A549 (cell line): ENCODE measurements around the gene TBCE. TPM values are rescaled to one million over a fixed set of nuclear protein-coding genes. Genes with fewer than 3 reads are reported as not detected.
A peak's percentile ranks its signal among the peaks of the same experiment; 100 is the strongest.

Source experiments
- ATAC-seq, 2 experiments: fragments of 200-7000 bp in 1 of 2; fragments of >200 bp in 1 of 2; cut with Nextera tagmentation in 1 of 2; cut with Tn5 transposase in 1 of 2; 3 replicates each; pipeline versions ENCODE4 v1.8.0 to v1.9.1; 2018 to 2020; ENCODE audit warnings: mild to moderate bottlenecking in 1 of 2, moderate library complexity in 1 of 2
- CTCF ChIA-PET: fragments of 300-600 bp; sonication (Branson Sonifier 250); formaldehyde crosslinking; extraction: SDS; loops from one replicate; lab custom pipeline; 2021; ENCODE audit warnings: antibody characterized with exemption, inconsistent platforms; lab: Yijun Ruan, JAX
- POLR2A ChIA-PET: fragments of 350-600 bp; formaldehyde crosslinking; extraction: SDS; loops from one replicate; lab custom pipeline; 2021; ENCODE audit warnings: antibody characterized with exemption, inconsistent platforms; lab: Yijun Ruan, JAX
- DNase-seq, 2 experiments: peaks; one replicate each; pipeline versions ENCODE4 v3.0.0 to v3.0.0-alpha.2; 2011 to 2016; ENCODE audit warnings: low read depth in 1 of 2, low spot score in 1 of 2
- FAIRE-seq: peaks from 2 replicates; lab custom pipeline; 2011; peaks lifted over from hg19 to GRCh38; lab: Jason Lieb, UNC
- H3K27ac ChIP-seq, 2 experiments: fragments of >200 bp; sonication (Bioruptor Twin); formaldehyde crosslinking; 3 replicates each; pipeline ENCODE4 v1.5.1; 2016 to 2017
- H3K4me1 ChIP-seq: fragments of >200 bp; sonication (Bioruptor Twin); formaldehyde crosslinking; 3 replicates; pipeline ENCODE4 v1.6.1; 2016
- H3K4me2 ChIP-seq: fragments of >200 bp; sonication (Bioruptor Twin); formaldehyde crosslinking; 3 replicates; pipeline ENCODE4 v1.6.1; 2016
- H3K4me3 ChIP-seq: fragments of >200 bp; sonication (Bioruptor Twin); formaldehyde crosslinking; 3 replicates; pipeline ENCODE4 v1.5.1; 2016
- H3K9me3 ChIP-seq: fragments of >200 bp; sonication (Bioruptor Twin); formaldehyde crosslinking; 3 replicates; pipeline ENCODE4 v1.6.1; 2016
- ATOH8 ChIP-seq: fragments of 250-450 bp; sonication (Bioruptor Pico); IDR thresholded peaks from 2 replicates; pipeline ENCODE4 v1.5.0; 2020; ENCODE audit warnings: low read depth, mild to moderate bottlenecking, moderate library complexity
- CBX8 ChIP-seq: fragments of 200-600 bp; sonication (generic); IDR thresholded peaks from 2 replicates; pipeline ENCODE4 v1.6.1; 2016
- CEBPB ChIP-seq, 2 experiments: fragments of >200 bp in 1 of 2; sonication (Bioruptor Twin) in 1 of 2; formaldehyde crosslinking in 1 of 2; IDR thresholded peaks; 2 replicates each; pipeline ENCODE4 v1.6.1; 2012 to 2016
- EHF ChIP-seq: fragments of 250-450 bp; sonication (Bioruptor Pico); IDR thresholded peaks from 2 replicates; pipeline ENCODE4 v1.5.0; 2020; ENCODE audit warnings: mild to moderate bottlenecking
- ESRRA ChIP-seq: fragments of 150-350 bp; IDR thresholded peaks from 2 replicates; pipeline ENCODE4 v1.6.1; 2014; ENCODE audit warnings: mild to moderate bottlenecking, low read length, borderline replicate concordance
- FOSB ChIP-seq: fragments of 250-450 bp; sonication (Bioruptor Pico); IDR thresholded peaks from 2 replicates; pipeline ENCODE4 v1.5.0; 2020; ENCODE audit warnings: mild to moderate bottlenecking, moderate library complexity
- FOSL2 ChIP-seq, 2 experiments: fragments of 450-650 bp in 1 of 2; fragments of >200 bp in 1 of 2; sonication (Bioruptor Twin) in 1 of 2; formaldehyde crosslinking; IDR thresholded peaks; 2 replicates each; pipeline versions ENCODE4 v1.5.0 to v1.6.1; 2016 to 2020; ENCODE audit warnings: mild to moderate bottlenecking in 1 of 2, moderate library complexity in 1 of 2
- HMGXB4 ChIP-seq: fragments of 250-450 bp; sonication (Bioruptor Pico); IDR thresholded peaks from 2 replicates; pipeline ENCODE4 v1.5.0; 2021; ENCODE audit warnings: mild to moderate bottlenecking, moderate library complexity, borderline replicate concordance
- JUN ChIP-seq, 2 experiments: fragments of >200 bp; sonication (Bioruptor Twin); formaldehyde crosslinking; IDR thresholded peaks; 2 replicates in 1 of 2; 3 replicates in 1 of 2; pipeline ENCODE4 v1.6.1; 2016 to 2017
- KDM5A ChIP-seq: fragments of 200-600 bp; sonication (generic); IDR thresholded peaks from 2 replicates; pipeline ENCODE4 v1.6.1; 2016; ENCODE audit warnings: antibody characterized with exemption, mild to moderate bottlenecking
- MAX ChIP-seq: IDR thresholded peaks from 2 replicates; pipeline ENCODE4 v1.6.1; 2012
- MAZ ChIP-seq: fragments of 150-350 bp; IDR thresholded peaks from 2 replicates; pipeline ENCODE4 v1.6.1; 2014; ENCODE audit warnings: antibody characterized with exemption, low read depth, low read length, borderline replicate concordance
- NFE2L2 ChIP-seq: fragments of 150-350 bp; conservative IDR thresholded peaks from 2 replicates; pipeline ENCODE4 v1.6.1; 2014; ENCODE audit warnings: low read length
- NPAS2 ChIP-seq: fragments of 250-450 bp; sonication (Bioruptor Pico); IDR thresholded peaks from 2 replicates; pipeline ENCODE4 v1.8.0; 2022; ENCODE audit warnings: mild to moderate bottlenecking, moderate library complexity, borderline replicate concordance
- NR3C1 ChIP-seq: fragments of >200 bp; sonication (Bioruptor Twin); formaldehyde crosslinking; IDR thresholded peaks from 3 replicates; pipeline ENCODE4 v1.6.1; 2017
- PBX3 ChIP-seq: IDR thresholded peaks from 2 replicates; pipeline ENCODE4 v1.6.1; 2012
- PHF8 ChIP-seq: fragments of 200-600 bp; sonication (generic); IDR thresholded peaks from 2 replicates; pipeline ENCODE4 v1.6.1; 2016; ENCODE audit warnings: low read depth, mild to moderate bottlenecking, antibody characterized with exemption, moderate library complexity, borderline replicate concordance
- POLR2A ChIP-seq: IDR thresholded peaks from 2 replicates; pipeline ENCODE4 v1.6.1; 2012; ENCODE audit warnings: mild to moderate bottlenecking, low read length
- RAD21 ChIP-seq, 2 experiments: fragments of >200 bp in 1 of 2; sonication (Bioruptor Twin) in 1 of 2; formaldehyde crosslinking in 1 of 2; IDR thresholded peaks in 1 of 2; conservative IDR thresholded peaks in 1 of 2; 2 replicates in 1 of 2; 3 replicates in 1 of 2; pipeline ENCODE4 v1.6.1; 2012 to 2018; ENCODE audit warnings: inconsistent platforms in 1 of 2
- SMC3 ChIP-seq: fragments of >200 bp; sonication (Bioruptor Twin); formaldehyde crosslinking; IDR thresholded peaks from 3 replicates; pipeline ENCODE4 v1.6.1; 2018; ENCODE audit warnings: inconsistent platforms
- TFCP2L1 ChIP-seq: fragments of 250-450 bp; sonication (Bioruptor Pico); IDR thresholded peaks from 2 replicates; pipeline ENCODE4 v1.5.0; 2021; ENCODE audit warnings: mild to moderate bottlenecking
- USF2 ChIP-seq: fragments of 450-650 bp; IDR thresholded peaks from 2 replicates; pipeline ENCODE4 v1.6.1; 2014; ENCODE audit warnings: antibody characterized with exemption
- ZC3H11A ChIP-seq: fragments of 450-650 bp; IDR thresholded peaks from 2 replicates; pipeline ENCODE4 v1.6.1; 2014; ENCODE audit warnings: antibody characterized with exemption, mild to moderate bottlenecking
- ZFP36 ChIP-seq: fragments of 450-650 bp; IDR thresholded peaks from 2 replicates; pipeline ENCODE4 v1.6.1; 2014; ENCODE audit warnings: borderline replicate concordance; ENCODE audit not compliant: partially characterized antibody
- WGBS: methylation state at CpG from one replicate; pipeline ENCODE4 v1.1.6; 2017; ENCODE audit errors: missing lambda C conversion rate; 5-methylcytosine and 5-hydroxymethylcytosine counted together
- polyA plus RNA-seq, 4 experiments: library from polyadenylated mRNA; depleted of rRNA in 3 of 4; stranded (reverse); fragments of >200 nt; fragmentation: RNase III in 1 of 4; extraction: RNeasy Plus Mini Kit Qiagen cat#74134 plus additional on column Dnase treatment in 1 of 4; gene quantifications; 2 replicates in 3 of 4; 3 replicates in 1 of 4; pipeline ENCODE4 v1.2.3, GENCODE V29; 2011 to 2017

The TBCE gene
- polyA plus RNA-seq, 2 of the 4 experiments (the other 2 are of a cell fraction): 45.1 to 65.2 TPM

- TF ChIP-seq SMC3 (0 out of 3 replicates have a peak, but pooled peaks have one; percentile 6), NFE2L2 (no peak), NPAS2 (CRISPR knock-in tag) (no peak), KDM5A (0 out of 2 replicates have a peak, but pooled peaks have one; percentile 25), RAD21 (conservative IDR thresholded peaks at IDR 0.05 in 1 of 2, IDR thresholded peaks at IDR 0.05 in 1 of 2) (peak in 1 of 2 experiments; percentile 8; a peak in 1 of 5 replicates)
- Histone ChIP-seq H3K4me2 (peak overlapping the region; percentile 84), H3K4me1 (peaks cover 41% of the 10 kb centered on the region), H3K9me3 (no peaks in the 10 kb centered on the region), H3K27ac (peak overlapping the region; percentile 87 to 94), H3K4me3 (peak overlapping the region; percentile 96)
- peak; percentile 22 to 28 for DNase-seq
- ChIA-PET POLR2A (no interaction called here), CTCF (interaction anchor here (0.8 to 6.7 kb wide), 2 partner anchors 69 to 89 kb away, joined by 3 to 37 read pairs; no protein-coding TSS in a partner anchor)
- 0% methylated on average over 53 of the region's 78 CpGs for WGBS
- no peak for FAIRE-seq
- ATAC-seq: peak; percentile 0 to 31; a peak in 4 of 6 replicates
These were observed 40.3 kb upstream of the TBCE start for GRCh38 chr1:235326719-235327558.

GRCh38 chr1:235327559-235328270 is 39.5 kb upstream of the TBCE start, which contains the start of gene ARID4B:
ARID4B (minus strand) TSS chr1:235328179; CDS start chr1:235326919, 1,260 bp downstream.
- peak in 1 of 2 experiments; percentile 31 for DNase-seq
- WGBS: 2% methylated on average over 50 of the region's 58 CpGs
- H3K4me3 ChIP-seq: peak within 1 kb of the TSS; percentile 96
- H3K9me3 ChIP-seq: no peaks in the 10 kb centered on the region
- H3K4me1 ChIP-seq: peaks cover 48% of the 10 kb centered on the region
- TF ChIP-seq FOSL2 (IDR thresholded peaks at IDR 0.05) (no peak), FOSL2 (CRISPR knock-in tag; IDR thresholded peaks at IDR 0.05) (no peak), POLR2A (peak; percentile 76), USF2 (no peak), CBX8 (no peak), ZFP36 (no peak), ESRRA (no peak), ZC3H11A (0 out of 2 replicates have a peak, but pooled peaks have one; percentile 6), HMGXB4 (CRISPR knock-in tag) (no peak), MAX (no peak), NR3C1 (no peak), TFCP2L1 (CRISPR knock-in tag) (no peak), MAZ (peak; percentile 68; the same call in 1 of the 2 replicates), NPAS2 (CRISPR knock-in tag) (no peak), PHF8 (peak; percentile 72), CEBPB (IDR thresholded peaks at IDR 0.05) (no peak), JUN (IDR thresholded peaks at IDR 0.05) (no peak; a peak in 1 of 5 replicates), FOSB (CRISPR knock-in tag) (no peak), KDM5A (peak; percentile 39; the same call in 1 of the 2 replicates), EHF (CRISPR knock-in tag) (no peak), ATOH8 (no peak), PBX3 (0 out of 2 replicates have a peak, but pooled peaks have one; percentile 26)
- TF ChIP-seq, all 56 proteins: peak for 6
- CTCF ChIA-PET: interaction anchor here (0.5 to 6.7 kb wide), 3 partner anchors 33 to 92 kb away, joined by 3 to 37 read pairs (median 3); no protein-coding TSS in a partner anchor
- no peak for FAIRE-seq
- ATAC-seq: peak; percentile 39 to 48
- POLR2A ChIA-PET: interaction anchor here (0.6 to 2.2 kb wide), 19 partner anchors 11 to 721 kb away, joined by 3 to 14 read pairs (median 4); partner anchors contain the start of genes B3GALNT2 and TBCE
- peak within 1 kb of the TSS; percentile 88 to 94 for H3K27ac ChIP-seq
- peak within 1 kb of the TSS; percentile 91 for H3K4me2 ChIP-seq
